Smooth muscle cell (in vitro differentiated cells): Measurements from ENCODE around the gene DSCAM. TPM values are rescaled to one million over a fixed set of nuclear protein-coding genes. Genes with fewer than 3 reads are reported as not detected.

Experiments
- DNase-seq: peaks from one replicate; lab custom pipeline; 2025; ENCODE audit not compliant: unreplicated experiment; lab: John Stamatoyannopoulos, UW
- H2AFZ ChIP-seq: fragments of 200-600 bp; sonication (generic); 2 replicates; pipeline ENCODE4 v1.6.0; 2016; ENCODE audit warnings: antibody characterized with exemption, low read depth, mild to moderate bottlenecking
- H3F3A ChIP-seq: fragments of 200-600 bp; sonication (generic); 2 replicates; pipeline ENCODE4 v1.6.0; 2017; ENCODE audit warnings: antibody characterized with exemption, low read depth
- H3K27ac ChIP-seq: fragments of 200-600 bp; sonication (generic); 2 replicates; pipeline ENCODE4 v1.5.1; 2016; ENCODE audit warnings: low read depth, mild to moderate bottlenecking
- H3K27me3 ChIP-seq: fragments of 200-600 bp; sonication (generic); 2 replicates; pipeline ENCODE4 v1.6.1; 2016; ENCODE audit warnings: low read depth, mild to moderate bottlenecking
- H3K36me3 ChIP-seq: fragments of 200-600 bp; sonication (generic); 2 replicates; pipeline ENCODE4 v1.5.1; 2016; ENCODE audit warnings: low read depth
- H3K4me1 ChIP-seq: fragments of 200-600 bp; sonication (generic); 2 replicates; pipeline ENCODE4 v1.5.1; 2016; ENCODE audit warnings: low read depth
- H3K4me2 ChIP-seq: fragments of 200-600 bp; sonication (generic); 2 replicates; pipeline ENCODE4 v1.6.0; 2016; ENCODE audit warnings: mild to moderate bottlenecking
- H3K4me3 ChIP-seq: fragments of 200-600 bp; sonication (generic); 2 replicates; pipeline ENCODE4 v1.5.1; 2016; ENCODE audit warnings: mild to moderate bottlenecking
- H3K79me2 ChIP-seq: fragments of 200-600 bp; sonication (generic); 2 replicates; pipeline ENCODE4 v1.6.0; 2016; ENCODE audit warnings: low read depth, mild to moderate bottlenecking
- H3K9ac ChIP-seq: fragments of 200-600 bp; sonication (generic); 2 replicates; pipeline ENCODE4 v1.6.0; 2016; ENCODE audit warnings: low read depth
- H3K9me3 ChIP-seq: fragments of 200-600 bp; sonication (generic); replicated peaks from 2 replicates; pipeline ENCODE4 v1.5.1; 2016; ENCODE audit warnings: low read depth
- H4K20me1 ChIP-seq: fragments of 200-600 bp; sonication (generic); 2 replicates; pipeline ENCODE4 v1.6.0; 2016; ENCODE audit warnings: low read depth
- WGBS: methylation state at CpG from one replicate; pipeline ENCODE4 v1.1.7; 2016; ENCODE audit warnings: low lambda C conversion rate; 5-methylcytosine and 5-hydroxymethylcytosine counted together
- polyA plus RNA-seq: library from polyadenylated mRNA; unstranded; fragments of >200 nt; fragmentation: Nextera tagmentation; extraction: Ambion mirVana; gene quantifications from 2 replicates; pipeline ENCODE4 v1.2.1, GENCODE V29; 2016
- total RNA-seq: library from RNA; depleted of rRNA; stranded (reverse); fragments of >200 nt; gene quantifications from 2 replicates; pipeline ENCODE4 v1.2.3, GENCODE V29; 2014
- TF ChIP-seq, protein P1 (sequence below): fragments of 200-600 bp; sonication (generic); IDR thresholded peaks from 2 replicates; pipeline ENCODE4 v1.5.1; 2017; ENCODE audit warnings: borderline replicate concordance, mild to moderate bottlenecking, antibody characterized with exemption; ENCODE audit not compliant: insufficient read depth, poor library complexity, severe bottlenecking

DSCAM gene
- total and polyA plus RNA-seq, 2 experiments from 2014 or later = not detected

- Histone ChIP-seq H3F3A (no peaks in the 10 kb centered on the region), H3K27ac (no peak overlapping the region), H3K9me3 (no peaks in the 10 kb centered on the region), H3K4me3 (no peak overlapping the region), H3K4me1 (no peaks in the 10 kb centered on the region), H3K27me3 (no peaks in the 10 kb centered on the region), H4K20me1 (no peaks in the 10 kb centered on the region), H3K79me2 (no peaks in the 10 kb centered on the region), H3K4me2 (no peak overlapping the region), H3K9ac (no peak overlapping the region), H3K36me3 (no peaks in the 10 kb centered on the region), H2AFZ (no peak overlapping the region)
- 77% methylated on average over 5 of the region's 5 CpGs for WGBS
- DNase-seq = no peak
- TF ChIP-seq, protein P1, sequence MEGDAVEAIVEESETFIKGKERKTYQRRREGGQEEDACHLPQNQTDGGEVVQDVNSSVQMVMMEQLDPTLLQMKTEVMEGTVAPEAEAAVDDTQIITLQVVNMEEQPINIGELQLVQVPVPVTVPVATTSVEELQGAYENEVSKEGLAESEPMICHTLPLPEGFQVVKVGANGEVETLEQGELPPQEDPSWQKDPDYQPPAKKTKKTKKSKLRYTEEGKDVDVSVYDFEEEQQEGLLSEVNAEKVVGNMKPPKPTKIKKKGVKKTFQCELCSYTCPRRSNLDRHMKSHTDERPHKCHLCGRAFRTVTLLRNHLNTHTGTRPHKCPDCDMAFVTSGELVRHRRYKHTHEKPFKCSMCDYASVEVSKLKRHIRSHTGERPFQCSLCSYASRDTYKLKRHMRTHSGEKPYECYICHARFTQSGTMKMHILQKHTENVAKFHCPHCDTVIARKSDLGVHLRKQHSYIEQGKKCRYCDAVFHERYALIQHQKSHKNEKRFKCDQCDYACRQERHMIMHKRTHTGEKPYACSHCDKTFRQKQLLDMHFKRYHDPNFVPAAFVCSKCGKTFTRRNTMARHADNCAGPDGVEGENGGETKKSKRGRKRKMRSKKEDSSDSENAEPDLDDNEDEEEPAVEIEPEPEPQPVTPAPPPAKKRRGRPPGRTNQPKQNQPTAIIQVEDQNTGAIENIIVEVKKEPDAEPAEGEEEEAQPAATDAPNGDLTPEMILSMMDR = no peak
Observed at GRCh38 chr21:40021558-40022351, 825.2 kb downstream of the DSCAM start.

GRCh38 chr21:40020651-40021050 is 826.3 kb downstream of the DSCAM start:
- no peak overlapping the region for H3K9ac ChIP-seq
- H3K79me2 ChIP-seq = no peaks in the 10 kb centered on the region
- H2AFZ ChIP-seq = no peak overlapping the region
- TF ChIP-seq, protein P1 = no peak
- H4K20me1 ChIP-seq = no peaks in the 10 kb centered on the region
- H3K4me1 ChIP-seq = no peaks in the 10 kb centered on the region
- H3F3A ChIP-seq = no peaks in the 10 kb centered on the region
- no peak for DNase-seq
- 96% methylated on average over 3 of the region's 3 CpGs for WGBS
- H3K4me2 ChIP-seq = no peak overlapping the region
- H3K4me3 ChIP-seq = no peak overlapping the region
- no peaks in the 10 kb centered on the region for H3K27me3 ChIP-seq
- no peaks in the 10 kb centered on the region for H3K9me3 ChIP-seq
- no peaks in the 10 kb centered on the region for H3K36me3 ChIP-seq
- no peak overlapping the region for H3K27ac ChIP-seq

DNA sequence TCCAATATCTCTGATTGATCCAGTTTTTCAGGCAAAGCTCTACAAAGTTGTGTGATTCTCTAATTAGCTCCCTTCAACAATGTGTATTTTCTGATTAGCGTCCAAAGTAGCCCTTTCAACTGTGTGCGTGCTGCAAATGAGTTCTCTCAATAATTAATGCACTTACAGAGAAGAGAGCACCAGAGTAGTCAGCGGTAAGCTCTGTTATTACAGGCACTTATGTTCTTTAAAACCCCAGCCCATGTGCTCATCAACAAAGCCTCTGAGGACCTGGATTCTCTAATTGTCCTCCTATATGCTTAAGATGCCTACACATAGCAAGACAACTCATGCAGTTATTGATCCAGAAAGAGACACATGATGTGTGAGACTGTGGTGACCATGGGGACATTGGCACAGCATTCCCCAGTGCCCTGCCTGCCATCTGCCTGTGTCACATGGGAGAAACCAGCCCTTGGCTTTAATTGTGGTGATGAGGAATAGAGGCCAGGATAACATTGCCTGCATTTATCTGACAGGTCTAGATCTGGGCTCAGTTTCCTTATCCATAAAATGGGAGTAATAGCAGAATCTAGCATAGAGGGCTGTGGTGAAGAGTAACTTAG is 828.0 kb downstream of the DSCAM start:
- Histone ChIP-seq H4K20me1 (no peaks in the 10 kb centered on the region), H3K79me2 (no peaks in the 10 kb centered on the region), H3K27ac (no peak overlapping the region), H3K36me3 (no peaks in the 10 kb centered on the region), H3K4me1 (no peaks in the 10 kb centered on the region), H3F3A (no peaks in the 10 kb centered on the region), H3K9me3 (no peaks in the 10 kb centered on the region), H2AFZ (no peak overlapping the region), H3K4me2 (no peak overlapping the region), H3K4me3 (no peak overlapping the region), H3K9ac (no peak overlapping the region), H3K27me3 (no peaks in the 10 kb centered on the region)
- TF ChIP-seq, protein P1 = no peak
- 93% methylated on average over 3 of the region's 3 CpGs for WGBS
- no peak for DNase-seq
